Neutrophil (primary cell): Measurements from ENCODE around the gene SMARCE1.
"Not testable (repeated sequence)": the region's sequence is repeated elsewhere in the genome, so short reads cannot be mapped to it uniquely, and the experiment has no call there.

Experiments used
- H3K27ac ChIP-seq: fragments of 200-600 bp; sonication (generic); 2 replicates; pipeline ENCODE4 v1.5.1; 2016; ENCODE audit warnings: mild to moderate bottlenecking, moderate library complexity
- H3K27me3 ChIP-seq: fragments of 200-600 bp; sonication (generic); 2 replicates; pipeline ENCODE4 v1.6.0; 2016; ENCODE audit warnings: mild to moderate bottlenecking
- H3K36me3 ChIP-seq: fragments of 200-600 bp; sonication (generic); 2 replicates; pipeline ENCODE4 v1.5.1; 2017
- H3K4me1 ChIP-seq, 2 experiments: fragments of 200-600 bp in 1 of 2; sonication (generic) in 1 of 2; 1 replicate in 1 of 2; 2 replicates in 1 of 2; pipeline versions ENCODE4 v1.5.1 to v1.6.1; 2013 to 2016; ENCODE audit warnings: low read depth in 1 of 2, low read length in 1 of 2, mild to moderate bottlenecking in 1 of 2, moderate library complexity in 1 of 2; ENCODE audit not compliant: control insufficient read depth in 1 of 2, insufficient read depth in 1 of 2
- H3K4me3 ChIP-seq, 2 experiments: fragments of 200-600 bp in 1 of 2; sonication (generic) in 1 of 2; 1 replicate in 1 of 2; 2 replicates in 1 of 2; pipeline ENCODE4 v1.5.1; 2013 to 2016; ENCODE audit warnings: low read depth in 1 of 2, low read length in 1 of 2, mild to moderate bottlenecking in 1 of 2, moderate library complexity in 1 of 2
- H3K9me3 ChIP-seq: fragments of 200-600 bp; sonication (generic); 2 replicates; pipeline ENCODE4 v1.5.1; 2016
- TF ChIP-seq, protein P1 (sequence below): fragments of 200-600 bp; sonication (generic); IDR thresholded peaks from 2 replicates; pipeline ENCODE4 v1.5.1; 2016; ENCODE audit warnings: antibody characterized with exemption

Gene SMARCE1

GRCh38 chr17:40588552-40588951, 59.1 kb downstream of the SMARCE1 start:
- peaks cover 5% of the 10 kb centered on the region for H3K27me3 ChIP-seq
- no peaks in the 10 kb centered on the region for H3K9me3 ChIP-seq
- TF ChIP-seq, protein P1, sequence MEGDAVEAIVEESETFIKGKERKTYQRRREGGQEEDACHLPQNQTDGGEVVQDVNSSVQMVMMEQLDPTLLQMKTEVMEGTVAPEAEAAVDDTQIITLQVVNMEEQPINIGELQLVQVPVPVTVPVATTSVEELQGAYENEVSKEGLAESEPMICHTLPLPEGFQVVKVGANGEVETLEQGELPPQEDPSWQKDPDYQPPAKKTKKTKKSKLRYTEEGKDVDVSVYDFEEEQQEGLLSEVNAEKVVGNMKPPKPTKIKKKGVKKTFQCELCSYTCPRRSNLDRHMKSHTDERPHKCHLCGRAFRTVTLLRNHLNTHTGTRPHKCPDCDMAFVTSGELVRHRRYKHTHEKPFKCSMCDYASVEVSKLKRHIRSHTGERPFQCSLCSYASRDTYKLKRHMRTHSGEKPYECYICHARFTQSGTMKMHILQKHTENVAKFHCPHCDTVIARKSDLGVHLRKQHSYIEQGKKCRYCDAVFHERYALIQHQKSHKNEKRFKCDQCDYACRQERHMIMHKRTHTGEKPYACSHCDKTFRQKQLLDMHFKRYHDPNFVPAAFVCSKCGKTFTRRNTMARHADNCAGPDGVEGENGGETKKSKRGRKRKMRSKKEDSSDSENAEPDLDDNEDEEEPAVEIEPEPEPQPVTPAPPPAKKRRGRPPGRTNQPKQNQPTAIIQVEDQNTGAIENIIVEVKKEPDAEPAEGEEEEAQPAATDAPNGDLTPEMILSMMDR = no peak
- no peak overlapping the region for H3K4me3 ChIP-seq
- no peaks in the 10 kb centered on the region for H3K4me1 ChIP-seq
- H3K27ac ChIP-seq = no peak overlapping the region
- no peaks in the 10 kb centered on the region for H3K36me3 ChIP-seq

DNA sequence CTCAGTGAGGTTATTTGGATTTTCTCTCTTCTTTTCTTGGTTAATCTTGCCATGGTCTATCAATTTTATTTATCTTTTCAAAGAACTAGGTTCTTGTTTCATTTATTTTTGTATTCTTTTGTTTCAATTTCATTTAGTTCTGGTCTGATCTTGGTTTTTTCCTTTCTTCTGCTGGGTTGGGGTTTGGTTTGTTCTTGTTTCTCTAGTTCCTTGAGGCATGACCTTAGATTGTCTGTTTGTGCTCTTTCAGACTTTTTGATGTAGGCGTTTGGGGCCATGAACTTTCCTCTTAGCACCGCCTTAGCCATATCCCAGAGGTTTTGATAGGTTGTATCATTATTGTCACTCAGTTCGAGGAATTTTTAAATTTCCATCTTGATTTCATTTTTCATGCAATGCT, 61.4 kb downstream of the SMARCE1 start:
- H3K27me3 ChIP-seq, H3K27ac ChIP-seq: not testable (repeated sequence)
- H3K4me1 ChIP-seq = peaks cover 7 to 12% of the 10 kb centered on the region in 2 experiments

DNA sequence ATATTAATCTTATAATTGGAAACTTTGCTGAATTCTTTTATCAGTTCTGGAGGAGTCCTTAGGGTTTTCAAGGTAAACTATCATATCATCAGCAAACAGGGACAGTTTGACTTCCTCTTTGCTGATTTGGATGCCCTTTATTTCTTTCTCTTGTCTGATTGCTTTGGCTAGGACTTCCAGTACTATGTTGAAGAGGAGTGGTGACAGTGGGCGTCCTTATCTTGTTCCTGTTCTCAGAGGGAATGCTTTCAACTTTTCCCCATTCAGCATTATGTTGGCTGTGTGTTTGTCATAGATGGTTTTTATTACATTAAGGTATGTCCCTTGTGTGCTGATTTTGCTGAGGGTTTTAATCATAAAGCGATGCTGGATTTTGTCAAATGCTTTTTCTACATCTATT, 62.7 kb downstream of the SMARCE1 start:
- not testable (repeated sequence) for H3K36me3 ChIP-seq, H3K4me3 ChIP-seq, H3K27me3 ChIP-seq, H3K27ac ChIP-seq, H3K9me3 ChIP-seq
- peaks cover 7 to 12% of the 10 kb centered on the region in 2 experiments for H3K4me1 ChIP-seq

More for the DNA sequence above, 61.4 kb downstream of the SMARCE1 start:
- not testable (repeated sequence) for H3K9me3 ChIP-seq, H3K36me3 ChIP-seq, H3K4me3 ChIP-seq

DNA sequence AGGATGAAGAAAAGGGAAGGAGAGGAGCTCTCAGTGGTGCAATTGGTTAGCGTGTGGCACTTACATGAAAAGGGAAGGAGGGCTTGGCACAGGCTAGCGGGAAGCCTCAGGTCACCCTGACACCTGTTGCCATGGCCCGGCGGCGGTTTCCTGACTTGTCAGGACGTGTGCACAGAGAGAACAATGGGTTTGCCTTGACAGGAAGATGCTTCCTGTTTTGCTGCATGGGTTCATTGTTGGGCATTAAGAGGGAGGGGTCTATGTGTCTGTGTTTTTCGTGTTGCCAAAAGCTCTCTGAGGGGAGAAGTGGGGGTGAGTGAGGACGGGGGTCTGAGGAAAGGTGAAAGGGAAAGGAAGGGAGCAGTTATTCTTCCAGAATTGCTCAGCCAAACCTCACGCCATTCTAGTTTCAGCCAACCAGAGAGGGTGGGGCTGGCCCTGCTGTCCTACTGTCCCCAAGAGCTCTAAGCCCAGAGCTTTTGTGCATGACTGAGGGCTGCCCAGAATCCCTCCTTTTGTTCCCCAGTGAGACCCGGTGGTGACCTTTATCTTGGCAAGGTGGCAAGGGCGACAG, 65.2 kb downstream of the SMARCE1 start:
- peaks cover 7 to 12% of the 10 kb centered on the region in 2 experiments for H3K4me1 ChIP-seq
- TF ChIP-seq, protein P1 = no peak
- H3K27ac ChIP-seq = no peak overlapping the region
- no peaks in the 10 kb centered on the region for H3K9me3 ChIP-seq
- no peaks in the 10 kb centered on the region for H3K36me3 ChIP-seq
- no peak overlapping the region for H3K4me3 ChIP-seq
- H3K27me3 ChIP-seq = peaks cover 7% of the 10 kb centered on the region

GRCh38 chr17:40580140-40580539, 67.5 kb downstream of the SMARCE1 start:
- H3K9me3 ChIP-seq = no peaks in the 10 kb centered on the region
- H3K27ac ChIP-seq = no peak overlapping the region
- H3K4me1 ChIP-seq = peaks cover 7 to 12% of the 10 kb centered on the region in 2 experiments
- TF ChIP-seq, protein P1 = no peak
- no peak overlapping the region for H3K4me3 ChIP-seq
- H3K27me3 ChIP-seq = peaks cover 23% of the 10 kb centered on the region
- no peaks in the 10 kb centered on the region for H3K36me3 ChIP-seq

- H3K4me1 ChIP-seq = peaks cover 7 to 12% of the 10 kb centered on the region in 2 experiments
- H3K9me3 ChIP-seq = no peaks in the 10 kb centered on the region
- TF ChIP-seq, protein P1 = no peak
- H3K36me3 ChIP-seq = no peaks in the 10 kb centered on the region
- H3K27me3 ChIP-seq = peaks cover 23% of the 10 kb centered on the region
- H3K27ac ChIP-seq = no peak overlapping the region
- H3K4me3 ChIP-seq = no peak overlapping the region
Observed at GRCh38 chr17:40579471-40579870, 68.1 kb downstream of the SMARCE1 start.
